ENCODE measurements around the gene EFCAB14. TPM values are rescaled to one million over a fixed set of nuclear protein-coding genes. Genes with fewer than 3 reads are reported as not detected.

EFCAB14 gene
- total RNA-seq, 4 donors from 2014 or later: 68.7 to 98.8 (median 88.9) TPM

DNA sequence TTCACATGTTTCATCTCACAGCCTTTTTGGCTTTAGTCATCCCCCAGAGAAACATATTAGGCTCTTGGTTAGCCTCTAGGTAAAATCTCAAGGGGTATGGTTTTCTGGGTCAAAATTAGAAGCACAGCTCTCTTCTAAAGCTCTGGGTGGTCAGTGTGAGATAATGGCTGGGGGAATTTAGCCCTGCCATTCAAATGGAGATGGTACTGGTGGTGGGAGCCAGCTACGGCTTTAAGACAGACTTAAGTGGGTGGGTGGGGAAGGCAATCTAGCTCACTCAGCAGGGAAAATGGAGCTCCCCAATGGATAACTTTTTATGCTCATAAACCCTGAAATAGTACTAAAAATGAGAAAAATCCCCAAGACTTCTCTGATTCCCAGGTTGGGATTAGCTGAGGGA is 41.6 kb downstream of the EFCAB14 start:
- TF ChIP-seq POLR2A (IDR thresholded peaks at IDR 0.05): no peak
- TF ChIP-seq, protein P1, sequence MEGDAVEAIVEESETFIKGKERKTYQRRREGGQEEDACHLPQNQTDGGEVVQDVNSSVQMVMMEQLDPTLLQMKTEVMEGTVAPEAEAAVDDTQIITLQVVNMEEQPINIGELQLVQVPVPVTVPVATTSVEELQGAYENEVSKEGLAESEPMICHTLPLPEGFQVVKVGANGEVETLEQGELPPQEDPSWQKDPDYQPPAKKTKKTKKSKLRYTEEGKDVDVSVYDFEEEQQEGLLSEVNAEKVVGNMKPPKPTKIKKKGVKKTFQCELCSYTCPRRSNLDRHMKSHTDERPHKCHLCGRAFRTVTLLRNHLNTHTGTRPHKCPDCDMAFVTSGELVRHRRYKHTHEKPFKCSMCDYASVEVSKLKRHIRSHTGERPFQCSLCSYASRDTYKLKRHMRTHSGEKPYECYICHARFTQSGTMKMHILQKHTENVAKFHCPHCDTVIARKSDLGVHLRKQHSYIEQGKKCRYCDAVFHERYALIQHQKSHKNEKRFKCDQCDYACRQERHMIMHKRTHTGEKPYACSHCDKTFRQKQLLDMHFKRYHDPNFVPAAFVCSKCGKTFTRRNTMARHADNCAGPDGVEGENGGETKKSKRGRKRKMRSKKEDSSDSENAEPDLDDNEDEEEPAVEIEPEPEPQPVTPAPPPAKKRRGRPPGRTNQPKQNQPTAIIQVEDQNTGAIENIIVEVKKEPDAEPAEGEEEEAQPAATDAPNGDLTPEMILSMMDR (IDR thresholded peaks at IDR 0.05): no peak
- 100% methylated on average over 1 of the region's 1 CpG; no CpG with 5 or more reads in 1 of the 2 donors for WGBS, 2 donors
- Histone ChIP-seq H3K27me3 (no peaks in the 10 kb centered on the region), H3K4me3 (no peak overlapping the region), H3K36me3 (peaks cover 12 to 100% (median 23%) of the 10 kb centered on the region in 3 donors), H3K9me3 (no peaks in the 10 kb centered on the region), H3K27ac (no peak overlapping the region), H3K4me1 (no peaks in the 10 kb centered on the region)
- no peak for DNase-seq
- intact Hi-C loops (cut with DNase I): no loop called here

DNA sequence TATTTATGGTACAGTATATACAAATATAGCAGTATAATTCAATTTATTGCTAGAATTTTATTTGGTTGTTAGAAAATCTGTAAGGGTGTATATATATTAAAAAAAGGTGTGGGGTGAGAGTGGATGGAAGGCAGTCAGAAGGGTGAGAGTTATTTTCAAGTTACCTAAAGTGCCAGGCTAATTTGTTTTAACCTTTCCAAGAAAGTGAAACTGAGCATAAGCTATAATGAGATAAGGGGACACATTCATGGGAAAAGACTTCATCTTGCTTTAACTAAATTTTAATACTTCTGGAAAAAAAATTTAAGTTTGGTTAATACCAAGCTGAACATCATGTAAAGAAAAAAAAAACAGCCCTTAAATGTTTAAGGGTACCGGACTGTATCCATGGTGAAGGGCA is 42.4 kb downstream of the EFCAB14 start:
- intact Hi-C loops (cut with DNase I): no loop called here
- peaks cover 10 to 92% (median 20%) of the 10 kb centered on the region in 3 donors for H3K36me3 ChIP-seq
- no peak for TF ChIP-seq POLR2A (IDR thresholded peaks at IDR 0.05)
- no peak overlapping the region for H3K4me3 ChIP-seq
- H3K27me3 ChIP-seq: no peaks in the 10 kb centered on the region
- no peak overlapping the region for H3K27ac ChIP-seq
- no peak for DNase-seq
- WGBS, 2 donors: 87 to 100% methylated on average over 1 of the region's 1 CpG
- no peaks in the 10 kb centered on the region for H3K9me3 ChIP-seq
- no peaks in the 10 kb centered on the region for H3K4me1 ChIP-seq

DNA sequence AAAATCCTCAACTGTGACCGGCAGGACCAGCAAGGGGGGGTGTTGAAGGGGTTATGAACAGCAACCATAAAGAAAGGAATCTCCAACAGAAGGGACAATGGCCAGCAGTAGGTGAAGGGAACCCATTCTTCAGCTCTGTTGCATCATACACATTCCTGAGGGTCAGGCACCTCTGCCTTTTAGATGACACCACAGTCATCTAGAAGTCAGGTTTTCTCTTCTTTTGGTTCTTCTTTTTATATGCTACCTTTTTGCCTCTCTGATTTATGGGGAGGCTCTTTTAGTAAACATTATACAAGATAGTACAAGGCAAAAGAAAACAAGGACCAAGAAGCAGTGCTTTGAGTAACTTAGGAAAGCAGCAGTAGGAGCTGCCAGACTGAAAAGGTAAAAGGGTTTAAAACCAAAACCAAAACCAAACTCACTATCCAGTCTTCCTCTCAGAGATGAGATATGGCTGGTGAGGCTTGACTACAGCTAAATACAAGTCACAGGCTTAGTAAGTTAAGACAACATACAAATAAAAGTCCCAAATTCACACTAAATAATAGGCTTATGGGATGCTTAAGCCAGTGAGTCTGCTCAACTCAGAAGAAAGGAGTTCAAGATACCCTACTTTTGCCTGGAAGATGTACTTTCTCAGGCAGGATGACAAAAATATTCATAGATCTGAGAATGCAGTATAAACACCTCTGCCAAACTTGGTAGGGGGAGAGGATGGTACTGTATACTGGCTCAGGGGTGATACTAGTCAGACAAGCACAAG is 43.2 kb downstream of the EFCAB14 start:
- no peak for DNase-seq
- Histone ChIP-seq H3K27ac (no peak overlapping the region), H3K4me1 (no peaks in the 10 kb centered on the region), H3K9me3 (no peaks in the 10 kb centered on the region), H3K27me3 (no peaks in the 10 kb centered on the region), H3K36me3 (peaks cover 4 to 84% (median 14%) of the 10 kb centered on the region in 3 donors), H3K4me3 (no peak overlapping the region)
- 89 to 92% methylated on average over 1 of the region's 1 CpG for WGBS, 2 donors
- TF ChIP-seq, protein P1 (IDR thresholded peaks at IDR 0.05): no peak
- no peak for TF ChIP-seq POLR2A (IDR thresholded peaks at IDR 0.05)
- intact Hi-C loops (cut with DNase I): no loop called here

DNA sequence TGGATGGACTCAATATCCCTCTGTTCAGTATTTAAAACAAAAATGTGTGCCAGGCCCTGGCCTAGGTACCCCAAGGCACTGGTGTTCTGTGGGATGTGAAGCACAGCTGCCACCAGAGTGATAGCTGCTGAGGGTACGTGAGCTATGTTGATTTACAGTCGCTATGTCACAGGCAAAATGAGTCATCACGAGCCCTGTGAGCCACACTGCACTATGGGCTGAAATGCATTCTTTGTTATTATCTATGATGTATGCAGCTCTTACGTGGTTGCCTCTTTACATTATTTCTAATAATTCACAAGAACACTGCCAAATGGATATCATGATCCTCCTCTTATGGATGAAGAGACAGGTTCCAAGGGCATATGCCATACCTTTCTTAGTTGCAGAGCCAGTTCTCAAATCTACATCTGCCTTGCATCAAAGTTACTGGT is 45.1 kb downstream of the EFCAB14 start:
- no peak overlapping the region for H3K4me3 ChIP-seq
- intact Hi-C loops (cut with DNase I): no loop called here
- H3K9me3 ChIP-seq: no peaks in the 10 kb centered on the region
- peaks cover 0 to 2% (median 2%) of the 10 kb centered on the region in 3 donors for H3K4me1 ChIP-seq
- 68 to 80% methylated on average over 4 of the region's 4 CpGs for WGBS, 2 donors
- H3K36me3 ChIP-seq: peaks cover 0 to 64% (median 8%) of the 10 kb centered on the region in 3 donors
- no peak overlapping the region for H3K27ac ChIP-seq
- no peaks in the 10 kb centered on the region for H3K27me3 ChIP-seq
- TF ChIP-seq, protein P1 (IDR thresholded peaks at IDR 0.05): no peak
- no peak for TF ChIP-seq POLR2A (IDR thresholded peaks at IDR 0.05)
- no peak for DNase-seq

DNA sequence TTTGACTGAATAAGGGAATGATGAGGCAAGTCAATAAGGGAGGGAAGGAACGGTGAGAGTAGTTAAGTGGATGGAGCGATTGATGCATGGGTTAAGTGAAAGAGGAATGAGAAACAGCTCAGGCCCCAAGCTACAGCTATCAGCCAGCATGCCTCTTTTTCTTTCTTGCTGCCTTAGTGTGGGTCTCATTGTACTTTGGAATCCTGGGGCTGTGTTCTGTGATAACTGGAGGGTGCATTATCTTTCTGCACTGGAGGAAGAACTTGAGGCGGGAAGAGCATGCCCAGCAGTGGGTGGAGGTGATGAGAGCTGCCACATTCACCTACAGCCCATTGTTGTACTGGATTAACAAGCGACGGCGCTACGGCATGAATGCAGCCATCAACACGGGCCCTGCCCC is 46.2 kb downstream of the EFCAB14 start:
- no peak overlapping the region for H3K4me3 ChIP-seq
- WGBS, 2 donors: 47 to 59% methylated on average over 3 of the region's 8 CpGs

More for the DNA sequence above, 46.2 kb downstream of the EFCAB14 start:
- Histone ChIP-seq H3K27me3 (no peaks in the 10 kb centered on the region), H3K27ac (no peak overlapping the region), H3K9me3 (no peaks in the 10 kb centered on the region), H3K4me1 (peaks cover 2 to 8% (median 4%) of the 10 kb centered on the region in 3 donors), H3K36me3 (peaks cover 0 to 53% (median 6%) of the 10 kb centered on the region in 3 donors)
- no peak for TF ChIP-seq POLR2A (IDR thresholded peaks at IDR 0.05)
- TF ChIP-seq, protein P1 (IDR thresholded peaks at IDR 0.05): no peak
- no peak for DNase-seq
- intact Hi-C loops (cut with DNase I): no loop called here
